Cardiac muscle cell (in vitro differentiated cells and primary cell): Measurements from ENCODE around the gene TMEM86B. TPM values are rescaled to one million over a fixed set of nuclear protein-coding genes. Genes with fewer than 3 reads are reported as not detected.

Experiments
- DNase-seq, 2 donors: peaks; one replicate each; pipeline versions ENCODE4 v3.0.0 to v3.0.0-alpha.2; 2010 to 2017; ENCODE audit warnings: low read depth in 1 of 2, low spot score in 1 of 2
- H3K27ac ChIP-seq: fragments of 200-600 bp; sonication (generic); 2 replicates; pipeline ENCODE4 v1.5.1; 2016
- H3K27me3 ChIP-seq: fragments of 200-600 bp; sonication (generic); 2 replicates; pipeline ENCODE4 v1.6.0; 2016; ENCODE audit warnings: control low read depth
- H3K36me3 ChIP-seq: fragments of 200-600 bp; sonication (generic); 2 replicates; pipeline ENCODE4 v1.5.1; 2016; ENCODE audit warnings: control low read depth
- H3K4me1 ChIP-seq: fragments of 200-600 bp; sonication (generic); 2 replicates; pipeline ENCODE4 v1.8.1; 2017; ENCODE audit warnings: low read depth, mild to moderate bottlenecking, mixed run types
- H3K4me3 ChIP-seq: fragments of 200-600 bp; sonication (generic); 2 replicates; pipeline ENCODE4 v1.5.1; 2016; ENCODE audit warnings: mild to moderate bottlenecking
- H3K9me3 ChIP-seq: fragments of 200-600 bp; sonication (generic); 2 replicates; pipeline ENCODE4 v1.5.1; 2017; ENCODE audit warnings: low read depth, mild to moderate bottlenecking, control low read depth
- polyA plus RNA-seq: library from polyadenylated mRNA; unstranded; fragments of >200 nt; fragmentation: Nextera tagmentation; extraction: Ambion mirVana; gene quantifications from 2 replicates; pipeline ENCODE4 v1.2.1, GENCODE V29; 2016
- total RNA-seq: library from RNA; depleted of rRNA; stranded (reverse); fragments of >200 nt; gene quantifications from 2 replicates; pipeline ENCODE4 v1.2.3, GENCODE V29; 2016
- TF ChIP-seq, protein P1 (sequence below): IDR thresholded peaks from 2 replicates; pipeline ENCODE4 v1.5.1; 2012; ENCODE audit warnings: low read depth, mild to moderate bottlenecking, low read length

Gene TMEM86B
- total and polyA plus RNA-seq, 2 experiments from 2014 or later, result 2.6 to 4.7 TPM

DNA sequence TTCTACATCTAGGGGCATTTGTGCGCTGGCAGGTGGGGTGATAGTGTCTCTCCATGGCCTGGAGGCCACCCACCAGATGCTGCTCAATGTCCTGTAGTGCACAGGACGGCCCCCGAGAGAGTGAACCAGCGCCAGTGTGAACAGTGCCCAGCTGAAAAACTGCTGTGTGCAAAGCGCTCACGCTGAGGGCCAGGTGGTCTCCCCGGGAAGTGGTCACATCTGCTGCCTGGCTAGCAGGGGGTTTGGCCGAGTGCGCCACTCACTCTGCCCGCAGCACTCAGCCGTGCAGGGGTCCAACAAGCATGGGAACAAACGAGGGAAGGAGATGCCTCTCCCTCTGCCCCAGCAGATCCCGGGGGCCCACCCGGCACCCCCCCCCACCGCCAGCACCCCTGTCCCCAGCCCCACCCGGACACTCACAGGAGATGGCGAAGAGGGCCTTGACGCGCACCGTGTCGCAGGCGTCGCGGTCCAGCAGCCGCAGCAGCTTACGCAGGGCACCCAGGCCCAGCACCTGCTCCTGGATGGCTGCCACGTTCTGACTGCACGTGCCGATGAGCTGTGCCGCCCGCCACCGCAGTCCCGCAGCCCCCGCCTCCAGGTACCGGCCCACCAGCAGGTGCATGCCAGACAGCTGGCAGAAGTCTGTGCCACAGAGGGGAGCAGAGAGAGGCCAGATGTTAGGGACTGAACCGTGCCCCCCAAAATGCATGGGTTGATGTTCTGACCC, 45.6 kb upstream of the TMEM86B start:
- H3K4me3 ChIP-seq, result no peak overlapping the region
- no peaks in the 10 kb centered on the region for H3K4me1 ChIP-seq
- H3K27me3 ChIP-seq, result no peaks in the 10 kb centered on the region
- peaks cover 6% of the 10 kb centered on the region for H3K36me3 ChIP-seq
- no peak for DNase-seq
- no peak overlapping the region for H3K27ac ChIP-seq
- no peaks in the 10 kb centered on the region for H3K9me3 ChIP-seq
- TF ChIP-seq, protein P1, sequence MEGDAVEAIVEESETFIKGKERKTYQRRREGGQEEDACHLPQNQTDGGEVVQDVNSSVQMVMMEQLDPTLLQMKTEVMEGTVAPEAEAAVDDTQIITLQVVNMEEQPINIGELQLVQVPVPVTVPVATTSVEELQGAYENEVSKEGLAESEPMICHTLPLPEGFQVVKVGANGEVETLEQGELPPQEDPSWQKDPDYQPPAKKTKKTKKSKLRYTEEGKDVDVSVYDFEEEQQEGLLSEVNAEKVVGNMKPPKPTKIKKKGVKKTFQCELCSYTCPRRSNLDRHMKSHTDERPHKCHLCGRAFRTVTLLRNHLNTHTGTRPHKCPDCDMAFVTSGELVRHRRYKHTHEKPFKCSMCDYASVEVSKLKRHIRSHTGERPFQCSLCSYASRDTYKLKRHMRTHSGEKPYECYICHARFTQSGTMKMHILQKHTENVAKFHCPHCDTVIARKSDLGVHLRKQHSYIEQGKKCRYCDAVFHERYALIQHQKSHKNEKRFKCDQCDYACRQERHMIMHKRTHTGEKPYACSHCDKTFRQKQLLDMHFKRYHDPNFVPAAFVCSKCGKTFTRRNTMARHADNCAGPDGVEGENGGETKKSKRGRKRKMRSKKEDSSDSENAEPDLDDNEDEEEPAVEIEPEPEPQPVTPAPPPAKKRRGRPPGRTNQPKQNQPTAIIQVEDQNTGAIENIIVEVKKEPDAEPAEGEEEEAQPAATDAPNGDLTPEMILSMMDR, result no peak

DNA sequence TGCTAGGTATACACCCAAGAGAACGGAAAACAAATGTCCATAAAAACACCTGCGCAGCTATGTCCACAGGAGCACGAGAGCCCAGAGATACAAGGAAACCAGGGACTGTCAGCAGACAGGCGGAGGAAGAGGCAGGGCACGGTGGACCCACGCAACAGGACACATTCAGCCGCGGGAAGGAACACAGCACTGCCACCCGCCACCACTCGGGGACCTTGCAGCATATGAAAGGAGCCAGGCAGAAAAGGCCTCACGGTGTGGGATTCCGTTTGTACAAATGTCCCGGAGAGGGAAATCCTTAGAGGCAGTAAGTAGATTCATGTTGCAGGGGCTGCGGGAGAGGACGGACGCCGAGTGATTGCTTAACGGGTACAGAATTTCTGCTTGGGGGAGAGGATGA, 43.6 kb upstream of the TMEM86B start:
- Histone ChIP-seq H3K36me3 (peaks cover 6% of the 10 kb centered on the region), H3K27me3 (no peaks in the 10 kb centered on the region), H3K9me3 (no peaks in the 10 kb centered on the region), H3K4me1 (no peaks in the 10 kb centered on the region), H3K27ac (no peak overlapping the region), H3K4me3 (no peak overlapping the region)
- TF ChIP-seq, protein P1, result no peak
- DNase-seq, result no peak

DNA sequence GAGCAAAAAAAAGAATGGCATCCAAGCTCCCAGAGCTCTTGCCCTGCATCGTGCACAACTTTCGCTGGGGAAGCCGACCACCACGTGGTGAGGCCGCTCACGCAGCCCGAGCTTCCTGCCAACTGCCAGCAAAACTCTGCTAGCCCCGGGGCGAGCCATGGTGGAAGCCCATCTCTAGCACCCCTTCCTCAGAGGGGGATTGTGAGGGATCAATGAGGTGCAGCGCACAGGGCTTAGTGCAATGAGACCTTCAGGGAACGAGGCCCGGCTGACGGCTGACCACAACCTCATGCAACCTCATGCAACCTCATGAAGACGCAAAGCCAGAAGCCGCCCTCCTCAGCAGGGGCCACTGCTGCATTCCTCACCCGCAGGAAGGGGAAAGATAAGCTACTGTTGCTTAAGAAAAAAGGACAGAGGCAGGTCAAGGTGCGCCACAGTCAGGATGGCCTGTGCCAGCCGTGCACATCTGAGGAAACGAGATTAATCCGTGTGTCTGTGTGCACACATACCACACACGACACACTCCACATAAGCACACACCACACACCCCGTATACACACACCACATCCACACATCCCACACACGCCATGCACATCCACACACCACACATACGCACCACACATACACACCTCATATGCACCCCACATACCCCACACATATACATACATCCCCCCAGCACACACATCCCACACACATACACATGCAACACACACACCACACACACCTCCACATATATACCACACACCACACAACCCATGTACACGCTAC, 41.8 kb upstream of the TMEM86B start:
- no peaks in the 10 kb centered on the region for H3K4me1 ChIP-seq
- peaks cover 3% of the 10 kb centered on the region for H3K36me3 ChIP-seq
- H3K4me3 ChIP-seq, result no peak overlapping the region
- H3K27ac ChIP-seq, result no peak overlapping the region
- TF ChIP-seq, protein P1, result no peak
- H3K9me3 ChIP-seq, result no peaks in the 10 kb centered on the region
- H3K27me3 ChIP-seq, result no peaks in the 10 kb centered on the region
- no peak for DNase-seq

DNA sequence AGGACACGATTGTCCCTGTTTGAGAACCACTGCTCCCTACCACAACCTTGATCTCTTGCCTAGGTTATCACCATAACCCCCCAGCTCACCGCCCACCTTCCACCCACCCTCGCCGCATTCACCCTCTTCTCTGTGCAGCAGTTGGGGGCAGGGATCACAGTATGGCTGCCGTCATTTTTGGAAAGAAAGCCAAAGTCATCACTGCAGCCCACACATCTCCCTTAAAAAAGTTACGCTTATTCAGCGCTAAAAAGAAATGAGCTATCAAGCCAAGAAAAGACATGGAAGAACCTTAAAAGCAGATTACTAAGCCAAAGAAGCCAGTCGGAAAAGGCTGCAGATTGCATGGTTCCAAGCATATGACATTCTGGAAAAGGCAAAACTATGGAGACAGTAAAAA, 40.7 kb upstream of the TMEM86B start:
- TF ChIP-seq, protein P1, result no peak
- Histone ChIP-seq H3K4me1 (no peaks in the 10 kb centered on the region), H3K9me3 (no peaks in the 10 kb centered on the region), H3K4me3 (no peak overlapping the region), H3K36me3 (peaks cover 3% of the 10 kb centered on the region), H3K27me3 (no peaks in the 10 kb centered on the region), H3K27ac (no peak overlapping the region)
- DNase-seq, result no peak

DNA sequence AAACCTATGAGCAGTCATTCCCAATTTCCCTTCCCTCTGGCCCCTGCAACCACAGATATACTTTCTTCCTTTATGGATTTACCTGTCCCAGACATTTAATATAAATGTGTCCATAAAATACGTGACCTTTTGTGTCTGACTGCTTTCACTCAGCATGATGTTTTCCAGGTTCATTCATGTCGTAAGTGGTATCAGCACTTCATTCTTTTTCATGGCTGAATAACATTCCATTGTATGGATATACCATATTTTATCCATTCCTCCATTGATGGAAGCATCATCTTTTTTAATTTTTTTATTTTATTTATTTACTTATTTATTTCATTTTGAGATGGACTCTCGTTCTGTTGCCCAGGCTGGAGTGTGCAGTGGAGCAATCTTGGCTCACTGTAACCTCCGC, 38.3 kb upstream of the TMEM86B start:
- Histone ChIP-seq H3K4me1 (no peaks in the 10 kb centered on the region), H3K36me3 (no peaks in the 10 kb centered on the region), H3K9me3 (no peaks in the 10 kb centered on the region), H3K4me3 (no peak overlapping the region), H3K27me3 (no peaks in the 10 kb centered on the region), H3K27ac (no peak overlapping the region)
- TF ChIP-seq, protein P1, result no peak
- DNase-seq, result no peak
